NAMALWA (cell line): ENCODE results near the gene QRSL1.
"Not testable (repeated sequence)": the region's sequence is repeated elsewhere in the genome, so short reads cannot be mapped to it uniquely, and the experiment has no call there.

Experiments used
- DNase-seq: peaks from one replicate; pipeline ENCODE4 v3.0.0-alpha.2; 2015; ENCODE audit warnings: low spot score

Gene QRSL1

GRCh38 chr6:106623039-106623438 lies 6.3 kb upstream of the QRSL1 start:
- no peak for DNase-seq

- DNase-seq = peak; percentile 34
Measured at GRCh38 chr6:106626485-106626884, 2.9 kb upstream of the QRSL1 start.

- not testable (repeated sequence) for DNase-seq
Measured at GRCh38 chr6:106627760-106628159, 1.6 kb upstream of the QRSL1 start.

- DNase-seq = no peak
Measured at GRCh38 chr6:106628658-106629102, 698 bp upstream of the QRSL1 start.

GRCh38 chr6:106629859-106630163 lies 433 bp downstream of the QRSL1 start:
- DNase-seq = no peak

GRCh38 chr6:106630366-106630765 lies 988 bp downstream of the QRSL1 start:
- DNase-seq = peak; percentile 66

GRCh38 chr6:106631346-106631745 lies 2.0 kb downstream of the QRSL1 start:
- DNase-seq = no peak

GRCh38 chr6:106634565-106634964 lies 5.2 kb downstream of the QRSL1 start:
- no peak for DNase-seq

- DNase-seq = peak; percentile 52
Measured at GRCh38 chr6:106637051-106637716, 7.8 kb downstream of the QRSL1 start.

GRCh38 chr6:106637717-106638341 lies 8.5 kb downstream of the QRSL1 start:
- peak; percentile 82 for DNase-seq

- DNase-seq = no peak
Measured at GRCh38 chr6:106639812-106640211, 10.4 kb downstream of the QRSL1 start.

GRCh38 chr6:106642476-106642875 lies 13.1 kb downstream of the QRSL1 start:
- DNase-seq = no peak

- no peak for DNase-seq
Measured at GRCh38 chr6:106643061-106643460, 13.7 kb downstream of the QRSL1 start.

- peak; percentile 90 for DNase-seq
Measured at GRCh38 chr6:106648651-106649308, 19.4 kb downstream of the QRSL1 start.

- DNase-seq = no peak
Measured at GRCh38 chr6:106658469-106658868, 29.1 kb downstream of the QRSL1 start.

- no peak for DNase-seq
Measured at GRCh38 chr6:106659859-106660258, 30.5 kb downstream of the QRSL1 start.

GRCh38 chr6:106662458-106662857 lies 33.1 kb downstream of the QRSL1 start:
- DNase-seq = no peak

GRCh38 chr6:106666282-106667021 lies 37.1 kb downstream of the QRSL1 start:
- DNase-seq = peak; percentile 90

- no peak for DNase-seq
Measured at GRCh38 chr6:106667022-106667402, 37.6 kb downstream of the QRSL1 start.

GRCh38 chr6:106670236-106670635 lies 40.9 kb downstream of the QRSL1 start:
- no peak for DNase-seq

GRCh38 chr6:106671651-106672050 lies 42.3 kb downstream of the QRSL1 start:
- DNase-seq = no peak

- DNase-seq = no peak
Measured at GRCh38 chr6:106674541-106675229, 45.3 kb downstream of the QRSL1 start.
